ENCODE measurements around the gene RALGAPA2.

- no peak for TF ChIP-seq CTCF (IDR thresholded peaks at IDR 0.05; ENCODE audit: low read depth, low read length)
- no peak for TF ChIP-seq POLR2A (IDR thresholded peaks at IDR 0.05; ENCODE audit: extremely low read depth, insufficient read length)
Observed at GRCh38 chr20:20366551-20366875, 345.9 kb downstream of the RALGAPA2 start.
